HG03520 (cell line): Measurements from ENCODE around the gene PINK1.
"Not testable (repeated sequence)": the region's sequence is repeated elsewhere in the genome, so short reads cannot be mapped to it uniquely, and the experiment has no call there.

ENCODE experiments used
- ATAC-seq: cut with Tn5 transposase; IDR thresholded peaks from one replicate; pipeline ENCODE4 v1.9.1; 2021; ENCODE audit warnings: mild to moderate bottlenecking, moderate library complexity; ENCODE audit not compliant: unreplicated experiment

Gene PINK1

DNA sequence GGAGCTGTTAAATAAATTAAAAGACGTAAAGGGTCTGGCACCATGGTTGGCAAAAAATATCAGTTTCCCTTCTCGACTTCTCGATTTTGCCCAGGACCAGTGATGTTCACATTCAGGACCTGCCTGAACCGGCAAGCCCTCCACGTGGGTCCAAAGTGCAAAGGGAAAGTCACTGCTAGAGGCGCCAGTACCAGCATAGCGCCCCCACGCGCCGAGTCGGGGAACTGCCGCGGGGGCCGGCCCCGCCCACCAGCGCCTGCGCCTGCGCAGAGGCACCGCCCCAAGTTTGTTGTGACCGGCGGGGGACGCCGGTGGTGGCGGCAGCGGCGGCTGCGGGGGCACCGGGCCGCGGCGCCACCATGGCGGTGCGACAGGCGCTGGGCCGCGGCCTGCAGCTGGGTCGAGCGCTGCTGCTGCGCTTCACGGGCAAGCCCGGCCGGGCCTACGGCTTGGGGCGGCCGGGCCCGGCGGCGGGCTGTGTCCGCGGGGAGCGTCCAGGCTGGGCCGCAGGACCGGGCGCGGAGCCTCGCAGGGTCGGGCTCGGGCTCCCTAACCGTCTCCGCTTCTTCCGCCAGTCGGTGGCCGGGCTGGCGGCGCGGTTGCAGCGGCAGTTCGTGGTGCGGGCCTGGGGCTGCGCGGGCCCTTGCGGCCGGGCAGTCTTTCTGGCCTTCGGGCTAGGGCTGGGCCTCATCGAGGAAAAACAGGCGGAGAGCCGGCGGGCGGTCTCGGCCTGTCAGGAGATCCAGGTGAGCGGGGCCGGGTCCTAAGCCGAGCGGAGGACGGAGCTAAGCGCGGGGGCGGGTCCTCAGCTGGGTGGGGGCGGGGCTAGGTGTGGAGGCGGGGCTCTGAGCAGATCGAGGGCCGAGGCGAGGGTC lies at the start of gene PINK1:
TSS of gene PINK1 (plus strand) at position 269 of the 875 bp plus-strand sequence. CDS start at position 360, 91 bp downstream.
- no peak for ATAC-seq

DNA sequence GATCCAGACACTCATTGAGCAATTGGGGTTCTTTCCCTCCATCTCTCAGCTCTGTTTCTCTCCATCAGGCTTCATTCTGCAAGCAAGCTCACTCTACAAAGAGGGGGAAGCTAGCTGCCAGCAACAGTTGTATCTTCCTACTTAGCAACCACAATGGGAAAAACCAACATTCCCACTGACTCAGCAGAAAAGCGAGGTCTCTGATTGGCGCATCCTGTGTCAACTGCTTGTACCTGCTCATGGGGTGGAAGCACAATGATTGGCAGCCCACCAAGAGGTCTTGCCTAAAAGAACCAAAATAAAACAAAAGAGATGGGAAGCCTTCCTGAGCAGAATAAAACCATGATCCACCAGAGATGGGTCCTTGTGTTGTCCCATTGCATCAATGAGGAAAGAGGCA lies 48.4 kb upstream of the PINK1 start:
- no peak for ATAC-seq

DNA sequence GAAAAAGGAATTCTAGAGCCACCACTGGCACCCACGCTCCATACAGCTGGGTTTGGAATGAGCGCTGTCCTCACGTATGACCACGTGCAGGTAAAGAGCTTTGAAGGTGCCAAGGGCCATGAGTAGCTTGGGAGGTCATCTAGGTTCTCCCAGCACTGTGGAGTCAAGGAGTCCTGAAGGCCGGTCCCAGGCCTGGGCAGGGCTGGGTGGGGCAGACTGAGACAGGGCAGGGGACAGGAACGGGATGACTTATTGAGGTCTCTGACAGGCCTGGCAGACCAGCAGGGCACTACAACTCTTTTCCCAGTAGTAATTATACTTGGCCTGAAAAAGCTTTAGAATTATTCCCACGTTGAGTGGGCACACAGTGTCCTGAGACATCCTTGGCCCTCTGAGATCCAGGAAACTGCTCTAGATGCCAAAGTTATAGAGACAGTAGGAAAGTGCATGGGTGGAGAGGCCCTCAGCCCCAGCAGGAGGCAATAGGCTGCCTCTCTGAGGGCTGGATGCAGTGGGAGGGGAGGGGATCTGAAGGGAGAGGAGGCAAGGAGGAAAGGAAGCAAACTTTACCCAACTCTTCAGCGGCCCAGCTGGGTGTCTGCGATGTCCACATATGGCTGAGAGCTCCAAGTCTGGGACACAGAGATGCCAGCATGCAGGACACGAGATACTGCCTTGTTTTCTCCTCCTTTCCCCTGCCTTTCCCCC lies 46.2 kb upstream of the PINK1 start:
- ATAC-seq, result no peak

DNA sequence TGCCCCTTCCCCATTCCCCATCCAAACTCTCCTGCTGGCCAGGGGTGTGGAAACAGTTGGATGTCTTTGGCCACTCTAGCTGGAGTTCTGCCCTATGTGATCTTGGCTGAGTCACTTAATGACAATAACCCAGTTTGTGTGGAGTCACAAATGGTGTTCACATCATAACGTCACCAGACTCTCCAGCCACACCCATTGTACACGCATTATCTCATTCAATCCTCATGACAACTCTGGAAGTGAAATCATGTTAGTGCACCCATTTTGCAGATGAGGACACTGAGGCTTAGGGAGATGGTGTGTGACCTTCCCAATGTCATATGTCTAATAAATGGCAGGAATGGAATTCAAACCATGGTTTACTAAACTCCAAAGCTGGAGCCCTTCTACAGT lies 45.6 kb upstream of the PINK1 start:
- no peak for ATAC-seq

DNA sequence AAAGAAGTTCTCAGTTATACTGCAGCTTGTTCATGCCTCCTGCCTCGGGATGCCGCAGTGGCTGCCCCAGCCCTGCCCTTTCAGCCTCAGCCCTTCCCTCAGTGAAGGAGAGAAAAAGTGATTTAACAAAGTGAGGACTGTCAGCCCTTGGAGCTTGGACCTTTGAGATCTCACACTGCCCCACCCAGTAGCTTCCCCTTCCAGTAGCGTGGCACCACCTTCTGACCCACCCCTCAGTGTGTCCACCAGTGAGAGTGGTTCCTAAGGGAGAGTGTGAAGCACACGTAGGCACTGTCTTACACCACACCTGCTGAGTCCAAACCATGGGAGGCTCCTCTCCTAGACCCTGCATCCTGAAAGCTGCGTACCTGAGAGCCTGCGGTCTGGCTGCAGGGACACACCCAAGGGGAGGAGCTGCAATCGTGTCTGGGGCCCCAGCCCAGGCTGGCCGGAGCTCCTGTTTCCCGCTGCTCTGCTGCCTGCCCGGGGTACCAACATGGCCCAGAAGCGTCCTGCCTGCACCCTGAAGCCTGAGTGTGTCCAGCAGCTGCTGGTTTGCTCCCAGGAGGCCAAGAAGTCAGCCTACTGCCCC lies 44.5 kb upstream of the PINK1 start, which contains the start of gene CDA:
TSS of gene CDA (plus strand) at position 464 of the 592 bp plus-strand sequence. CDS start at position 497, 33 bp downstream.
- ATAC-seq, result no peak

DNA sequence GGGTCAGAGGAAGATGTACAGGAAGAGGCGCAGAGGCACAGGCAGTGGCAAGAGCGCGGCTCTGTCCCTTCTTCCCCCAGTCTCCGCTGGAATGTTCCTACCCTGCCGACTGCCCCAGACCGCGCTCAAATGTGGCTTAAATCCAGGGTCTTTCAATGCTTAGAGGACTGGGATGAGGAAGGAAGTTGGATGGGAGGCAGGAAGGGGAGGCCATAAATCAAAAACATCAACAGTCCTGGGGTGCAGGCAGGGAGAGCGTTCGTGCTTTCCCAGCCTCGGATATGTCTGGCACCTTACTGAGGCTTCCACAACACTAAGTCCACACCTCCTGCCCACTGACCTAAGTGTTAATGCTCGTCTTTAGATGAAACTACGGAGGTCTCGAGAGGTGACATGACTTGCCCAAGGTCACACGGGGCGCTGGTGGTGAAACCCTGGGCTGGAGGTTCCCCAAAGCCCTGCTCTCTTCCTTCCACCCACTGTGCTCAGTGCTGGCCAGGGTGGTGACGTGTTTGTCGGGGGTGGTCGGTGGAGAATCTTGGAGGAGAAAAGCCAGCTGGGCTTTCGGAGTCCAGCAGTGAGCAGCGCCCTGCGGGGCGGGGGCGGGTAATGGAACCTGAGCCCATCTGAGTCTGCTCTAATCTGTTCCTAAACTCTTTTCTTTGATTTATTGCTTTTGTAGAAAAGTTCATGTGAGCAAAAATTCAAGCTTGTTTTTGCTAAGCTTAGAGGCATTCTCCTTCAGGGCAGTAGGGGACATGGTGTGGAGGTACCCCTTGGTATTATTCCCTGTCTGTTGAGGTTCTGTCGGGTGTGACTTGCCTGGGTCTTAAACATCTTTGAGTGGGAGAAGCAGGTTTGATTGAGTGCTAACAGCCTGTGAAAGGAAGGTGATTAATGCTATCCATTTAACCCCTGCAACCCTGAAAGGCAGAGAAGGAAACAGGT lies 43.7 kb upstream of the PINK1 start:
- ATAC-seq, result no peak

DNA sequence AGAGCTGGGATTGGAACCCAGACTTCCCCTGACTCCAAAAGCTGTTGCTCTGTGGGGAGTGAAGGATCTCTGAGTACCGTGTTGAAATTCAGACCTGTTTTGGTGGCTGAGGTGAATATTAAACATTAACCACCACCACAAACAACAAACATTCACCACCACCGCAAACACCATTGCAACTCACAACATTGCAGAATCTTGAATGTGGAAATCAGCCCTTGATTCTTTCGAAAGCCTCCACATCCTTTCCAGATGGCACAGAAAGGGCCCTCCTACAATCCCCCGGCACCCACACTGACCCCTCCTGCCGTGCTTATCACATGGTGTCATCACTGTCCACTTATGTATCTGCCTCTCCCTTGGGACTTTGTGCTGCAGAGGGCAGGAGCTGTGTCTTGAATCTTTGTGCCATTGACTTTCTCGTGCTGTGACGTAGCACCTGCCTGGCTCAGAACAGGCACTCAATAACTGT lies 42.9 kb upstream of the PINK1 start:
- no peak for ATAC-seq

DNA sequence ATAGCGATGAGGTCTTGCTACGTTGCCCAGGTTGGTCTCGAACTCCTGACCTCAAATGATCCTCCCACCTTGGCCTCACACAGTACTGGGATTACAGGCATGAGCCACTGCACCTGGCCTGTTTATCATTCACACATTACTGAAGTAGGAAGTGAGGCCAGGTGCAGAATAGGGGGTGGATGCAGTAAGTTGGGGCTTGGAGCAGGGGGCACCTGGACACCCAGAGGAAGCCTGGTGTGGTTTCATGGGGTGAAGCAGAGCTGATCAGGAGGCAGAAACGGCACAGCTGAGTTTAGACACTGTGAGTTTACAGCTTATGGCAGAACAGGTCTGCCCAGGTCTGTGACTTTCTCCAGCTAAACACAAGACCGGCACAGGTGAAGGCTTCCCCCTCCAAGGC lies 39.5 kb upstream of the PINK1 start:
- ATAC-seq, result no peak

DNA sequence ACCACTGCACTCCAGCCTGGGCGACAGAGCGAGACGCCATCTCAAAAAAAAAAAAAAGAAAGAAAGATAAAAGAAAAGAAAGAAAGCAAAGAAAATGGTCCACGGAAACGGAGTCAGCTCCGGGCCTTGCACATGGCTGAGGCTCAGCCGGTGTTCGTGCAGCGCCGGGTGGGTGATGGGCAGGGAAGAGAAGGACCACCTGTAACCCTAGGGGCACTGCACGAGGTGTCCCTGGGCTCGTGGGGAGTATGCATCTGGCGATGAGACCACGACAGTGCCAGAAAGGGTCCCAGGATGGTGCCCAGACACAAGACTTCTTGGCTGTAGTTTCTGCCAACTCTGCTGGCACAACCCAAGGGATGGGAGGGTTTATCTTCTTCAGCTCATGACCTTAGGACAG lies 38.5 kb upstream of the PINK1 start:
- ATAC-seq, result no peak

DNA sequence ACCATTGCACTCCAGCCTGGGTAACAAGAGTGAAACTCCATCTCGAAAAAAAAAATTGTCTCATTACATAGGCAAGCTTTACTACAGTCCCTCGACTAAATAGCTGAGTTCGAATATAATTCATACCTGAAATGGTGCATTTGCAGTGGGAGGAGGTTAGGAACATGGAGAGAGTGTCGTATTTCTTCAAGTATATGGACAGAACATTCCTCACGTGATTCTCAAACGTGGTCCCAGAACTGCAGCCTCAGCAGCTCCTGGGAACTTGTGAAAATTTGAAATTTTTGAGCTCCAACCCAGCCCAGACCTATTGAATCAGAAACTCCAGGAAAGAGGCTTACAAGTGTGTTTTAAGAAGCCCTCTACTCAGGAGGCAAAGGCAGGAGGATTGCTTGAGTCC lies 37.2 kb upstream of the PINK1 start:
- ATAC-seq, result no peak

DNA sequence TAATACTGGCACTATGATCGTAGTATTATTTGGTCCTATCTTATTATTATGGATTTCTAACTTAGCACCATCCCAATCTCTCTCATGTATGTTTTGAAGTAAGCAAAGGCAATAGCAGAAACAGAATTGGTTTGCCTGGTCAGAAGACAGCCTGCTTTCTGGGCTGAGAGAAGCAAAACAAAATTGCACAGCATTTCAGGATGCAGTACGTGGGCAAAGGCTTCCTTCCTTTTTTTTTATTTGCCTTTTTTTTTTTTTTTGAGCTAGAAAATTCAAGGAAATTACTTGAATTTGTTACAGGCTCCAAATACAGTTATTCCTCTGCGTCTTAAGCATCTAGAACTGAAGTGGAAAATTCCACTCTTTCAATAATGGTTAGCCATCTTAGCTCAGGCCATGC lies 35.6 kb upstream of the PINK1 start:
- ATAC-seq, result no peak

DNA sequence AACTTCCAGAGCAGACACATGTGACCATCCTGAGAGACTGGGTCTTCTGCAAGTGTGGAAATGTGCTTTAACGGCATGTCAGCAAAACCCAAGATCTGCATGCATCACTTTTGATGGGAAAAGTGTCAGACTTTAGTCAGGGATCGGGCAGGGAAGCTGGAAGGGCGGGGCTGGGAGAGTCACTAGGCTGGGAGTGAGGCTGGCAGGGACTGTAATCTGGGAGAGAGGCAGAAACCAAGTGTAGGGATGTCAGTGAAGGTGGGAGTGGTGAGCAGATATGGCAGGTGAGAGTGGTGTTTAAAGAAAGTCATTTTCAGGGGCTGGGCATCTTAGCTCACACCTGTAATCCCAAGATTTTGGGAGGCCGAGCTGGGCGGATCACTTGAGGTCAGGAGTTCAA lies 33.1 kb upstream of the PINK1 start:
- ATAC-seq, result no peak

DNA sequence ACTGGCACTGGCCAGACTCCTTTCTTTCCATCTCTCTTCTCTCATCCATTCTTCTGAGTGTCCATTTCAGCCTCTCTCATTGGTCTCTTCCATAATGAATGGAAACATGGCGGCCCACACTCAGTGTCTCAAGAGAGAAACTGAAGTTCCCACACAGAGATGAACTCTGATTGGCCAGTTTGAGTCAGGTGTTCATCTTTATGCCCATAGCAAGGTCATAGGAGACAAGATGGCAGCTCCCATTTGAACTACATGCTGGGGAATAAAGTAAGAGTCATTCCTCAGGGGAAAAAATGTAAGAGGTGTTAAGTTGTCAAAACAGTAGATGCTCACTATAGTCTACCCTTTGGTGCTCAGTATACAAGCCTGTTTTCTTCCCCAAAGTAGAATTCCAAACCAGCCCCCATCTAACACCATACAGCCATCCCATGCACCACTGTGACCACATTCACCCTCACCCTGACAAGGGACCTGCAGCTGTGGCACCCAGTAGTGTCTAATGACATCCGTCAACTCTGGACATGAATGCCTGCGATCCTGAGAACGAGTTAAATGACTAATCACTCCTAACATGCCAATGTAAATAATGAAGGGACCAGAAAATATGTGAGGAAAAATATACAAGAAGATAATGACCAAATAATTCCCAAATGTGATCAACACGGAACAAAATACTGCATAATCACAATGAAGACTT lies 32.0 kb upstream of the PINK1 start:
- no peak for ATAC-seq

DNA sequence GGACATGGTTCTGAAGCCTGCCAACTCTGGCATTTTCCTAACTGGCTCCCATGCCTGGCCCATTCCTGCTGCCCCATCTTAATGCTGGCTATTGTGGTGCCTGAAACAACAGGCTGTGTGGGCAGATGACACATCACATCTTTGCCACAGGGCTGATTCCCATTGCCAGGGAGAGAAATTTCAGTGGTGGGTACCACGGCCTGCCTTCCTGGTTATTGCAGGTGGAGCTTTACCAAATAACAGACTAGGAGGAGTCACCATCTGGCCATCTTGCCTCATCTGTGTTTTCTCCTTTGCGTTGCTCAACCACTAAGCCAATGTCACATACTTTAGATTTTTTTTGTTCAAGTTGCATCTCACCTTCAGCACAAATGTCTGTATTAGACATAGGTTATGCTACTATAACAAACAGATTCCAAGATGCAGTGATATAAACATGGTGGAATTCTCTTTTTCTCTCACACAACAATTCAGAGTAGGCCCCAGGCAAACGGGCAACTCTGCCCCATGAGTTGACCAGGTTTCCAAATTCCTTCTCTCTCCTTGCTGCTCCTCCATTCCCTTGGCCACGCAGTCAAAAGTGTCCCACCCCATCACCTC lies 30.3 kb upstream of the PINK1 start:
- ATAC-seq, result no peak

DNA sequence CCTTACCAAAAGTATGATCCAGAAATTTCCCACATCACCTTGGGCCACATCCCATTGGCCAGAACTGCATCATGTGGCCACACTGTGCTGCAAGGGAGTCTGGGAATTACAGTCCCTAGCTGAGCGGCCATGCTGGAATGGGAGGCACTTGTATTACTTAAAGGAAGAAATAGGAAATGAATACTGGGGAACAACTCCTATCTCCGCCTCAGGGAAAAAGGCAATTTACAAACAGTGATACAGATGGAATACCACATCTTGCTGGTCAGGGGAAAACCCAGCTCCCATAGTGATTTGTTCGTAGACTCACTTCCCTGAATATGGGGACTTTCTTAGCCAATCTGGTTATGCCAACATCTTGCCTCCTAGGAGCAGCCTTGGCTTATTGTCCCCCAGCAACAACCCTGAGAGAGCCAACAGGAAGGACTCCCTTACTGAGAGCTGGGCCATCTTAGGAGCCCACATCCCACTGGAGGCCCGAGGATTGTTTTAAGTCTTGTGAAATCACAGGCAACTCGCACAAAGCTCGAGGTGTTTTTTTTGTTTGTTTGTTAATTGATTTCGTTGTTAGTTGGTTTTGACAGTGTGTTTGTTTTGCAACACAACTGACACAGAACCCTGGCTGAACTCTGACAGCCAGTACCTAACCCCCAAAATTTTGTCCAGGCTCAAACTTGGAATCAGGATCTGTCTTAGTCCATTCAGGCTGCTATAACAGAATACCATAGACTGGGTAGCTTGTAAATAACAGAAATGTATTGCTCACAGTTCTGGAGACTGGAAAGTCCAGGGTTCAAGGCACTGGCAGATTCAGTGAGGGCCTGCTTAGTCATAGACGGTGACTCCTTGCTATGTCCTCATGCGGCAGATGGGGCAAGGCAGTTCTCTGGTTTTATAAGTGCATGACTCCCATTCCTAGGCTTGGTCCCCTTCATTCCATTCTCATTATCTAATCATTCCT lies 29.5 kb upstream of the PINK1 start:
- no peak for ATAC-seq

DNA sequence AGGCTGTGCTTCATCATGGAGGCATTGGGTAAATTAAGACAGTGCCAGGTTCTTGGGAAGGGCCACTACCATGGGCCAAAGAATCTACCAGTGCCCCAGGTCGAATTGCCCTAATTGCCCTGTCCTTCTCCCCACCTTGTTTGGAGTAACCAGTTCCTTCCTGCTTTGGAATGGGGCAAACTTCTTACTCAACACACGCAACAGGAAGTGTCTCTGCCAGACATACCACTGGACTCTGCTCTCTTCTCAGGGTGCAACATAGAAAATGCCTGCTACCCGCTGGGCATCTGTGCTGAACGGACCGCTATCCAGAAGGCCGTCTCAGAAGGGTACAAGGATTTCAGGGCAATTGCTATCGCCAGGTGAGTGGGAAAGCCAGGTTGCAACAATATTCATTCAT lies 28.6 kb upstream of the PINK1 start:
- ATAC-seq, result no peak

DNA sequence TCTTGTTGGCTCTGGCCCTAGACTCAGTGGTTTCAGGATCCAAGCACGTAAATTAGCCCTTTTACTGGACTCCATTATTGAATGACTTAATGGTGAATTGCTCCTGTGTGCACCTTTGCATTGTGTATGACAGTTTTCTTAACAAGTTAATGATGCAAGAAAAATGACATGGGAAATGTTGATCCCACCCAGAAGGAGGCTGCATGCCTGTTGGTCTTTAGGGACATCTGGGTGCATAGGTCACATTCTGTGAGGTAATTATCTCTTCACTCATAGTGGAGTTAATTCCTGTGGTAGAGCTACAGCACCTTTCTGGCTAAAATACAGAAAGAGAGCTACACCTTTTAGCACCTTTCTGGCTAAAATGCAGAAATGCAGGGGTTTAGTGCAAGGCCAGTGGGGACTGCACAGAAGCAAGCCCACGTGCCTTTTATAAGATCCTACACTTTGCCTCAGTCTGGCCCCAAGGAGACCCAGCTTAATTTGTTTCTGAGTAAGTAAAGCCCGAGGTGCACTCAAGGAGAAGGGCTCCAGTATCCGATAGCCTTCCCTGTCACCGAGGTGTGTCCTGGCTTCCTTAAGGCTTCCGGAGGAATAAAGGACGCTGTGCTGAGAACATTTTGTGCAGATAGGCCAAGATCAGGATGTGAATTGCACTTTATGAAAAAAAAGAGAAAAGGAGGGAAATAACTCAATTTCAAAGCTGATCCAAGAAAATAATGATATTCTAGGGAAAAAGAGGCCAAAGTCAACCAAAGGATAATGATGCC lies 26.3 kb upstream of the PINK1 start:
- not testable (repeated sequence) for ATAC-seq

DNA sequence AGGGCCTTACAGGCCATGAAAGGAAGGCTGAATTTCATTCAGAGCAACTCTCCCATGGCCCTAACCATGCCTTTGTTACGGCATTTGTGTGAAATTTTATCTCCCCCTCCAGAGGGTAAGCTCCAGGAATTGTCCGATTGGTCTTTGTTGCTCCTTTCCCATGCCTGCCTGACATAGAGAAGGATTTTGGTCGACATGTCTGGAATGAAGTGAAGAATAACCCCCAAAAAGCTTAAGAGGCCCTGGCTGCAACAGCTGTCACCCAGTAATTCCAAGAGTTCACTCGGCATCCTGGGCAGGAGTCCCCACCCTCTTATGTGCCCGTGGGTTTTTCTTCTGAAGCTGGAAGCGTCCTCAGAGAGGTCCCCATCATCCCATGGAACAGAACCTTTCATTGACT lies 23.7 kb upstream of the PINK1 start:
- no peak for ATAC-seq
